GM23338 (cell line): ENCODE data around the gene RHO. TPM values are rescaled to one million over a fixed set of nuclear protein-coding genes. Genes with fewer than 3 reads are reported as not detected.

ENCODE experiments used
- ATAC-seq: fragments of 200-7000 bp; cut with Tn5 transposase; 3 replicates; pipeline ENCODE4 v1.9.1; 2020
- DNase-seq: peaks from one replicate; pipeline ENCODE4 v3.0.0-alpha.2; 2015; ENCODE audit warnings: low spot score
- H2AFZ ChIP-seq: fragments of 200-600 bp; sonication (generic); 2 replicates; pipeline ENCODE4 v1.8.0; 2016; ENCODE audit warnings: antibody characterized with exemption, mild to moderate bottlenecking, moderate library complexity
- H3F3A ChIP-seq: fragments of 200-600 bp; sonication (generic); replicated peaks from 2 replicates; pipeline ENCODE4 v1.8.0; 2017; ENCODE audit warnings: antibody characterized with exemption, mixed run types, low read depth
- H3K27ac ChIP-seq: fragments of 200-600 bp; sonication (generic); 2 replicates; pipeline ENCODE4 v1.6.1; 2016; ENCODE audit warnings: low read depth
- H3K27me3 ChIP-seq: fragments of 200-600 bp; sonication (generic); 2 replicates; pipeline ENCODE4 v1.8.0; 2016; ENCODE audit warnings: mild to moderate bottlenecking, mixed run types, moderate library complexity; ENCODE audit not compliant: insufficient read depth
- H3K36me3 ChIP-seq: fragments of 200-600 bp; sonication (generic); 2 replicates; pipeline ENCODE4 v1.8.0; 2016; ENCODE audit warnings: mild to moderate bottlenecking; ENCODE audit not compliant: insufficient read depth
- H3K4me1 ChIP-seq: fragments of 200-600 bp; sonication (generic); 2 replicates; pipeline ENCODE4 v1.8.0; 2016; ENCODE audit warnings: mild to moderate bottlenecking, moderate library complexity; ENCODE audit not compliant: insufficient read depth
- H3K4me2 ChIP-seq: fragments of 200-600 bp; sonication (generic); 2 replicates; pipeline ENCODE4 v1.7.1; 2017; ENCODE audit warnings: mixed run types
- H3K4me3 ChIP-seq: fragments of 200-600 bp; sonication (generic); 2 replicates; pipeline ENCODE4 v1.6.1; 2016; ENCODE audit warnings: mixed run types
- H3K79me2 ChIP-seq: fragments of 200-600 bp; sonication (generic); replicated peaks from 2 replicates; pipeline ENCODE4 v1.8.0; 2017; ENCODE audit warnings: mild to moderate bottlenecking; ENCODE audit not compliant: insufficient read depth
- H3K9me2 ChIP-seq: fragments of 200-600 bp; sonication (generic); 2 replicates; pipeline ENCODE4 v1.8.0; 2017; ENCODE audit not compliant: insufficient read depth
- H4K20me1 ChIP-seq: fragments of 200-600 bp; sonication (generic); replicated peaks from 2 replicates; pipeline ENCODE4 v1.8.0; 2017; ENCODE audit warnings: mild to moderate bottlenecking; ENCODE audit not compliant: insufficient read depth
- H3K27ac Mint-ChIP-seq: 2 replicates; pipeline ENCODE4 v1.8.0; 2020; ENCODE audit warnings: inconsistent platforms, mild to moderate bottlenecking, moderate library complexity, mixed read lengths
- H3K27me3 Mint-ChIP-seq: 3 replicates; pipeline ENCODE4 v1.8.0; 2022; ENCODE audit warnings: low read depth, mild to moderate bottlenecking, moderate library complexity, mixed read lengths, inconsistent platforms; ENCODE audit not compliant: insufficient read depth, poor library complexity
- H3K36me3 Mint-ChIP-seq: 3 replicates; pipeline ENCODE4 v1.8.0; 2021; ENCODE audit warnings: low read depth, mild to moderate bottlenecking, inconsistent platforms, moderate library complexity, mixed read lengths
- H3K4me1 Mint-ChIP-seq: 3 replicates; pipeline ENCODE4 v1.8.0; 2020; ENCODE audit warnings: mild to moderate bottlenecking, inconsistent platforms, mixed read lengths
- H3K4me3 Mint-ChIP-seq: 3 replicates; pipeline ENCODE4 v1.8.0; 2021; ENCODE audit warnings: moderate library complexity, mild to moderate bottlenecking, inconsistent platforms, mixed read lengths
- H3K9me3 Mint-ChIP-seq: 3 replicates; pipeline ENCODE4 v1.8.0; 2020; ENCODE audit warnings: moderate library complexity, mild to moderate bottlenecking, inconsistent platforms, mixed read lengths
- CREB1 ChIP-seq: fragments of 250-450 bp; sonication (Bioruptor Pico); IDR thresholded peaks from 2 replicates; pipeline ENCODE4 v1.5.0; 2020; ENCODE audit warnings: low read depth, mild to moderate bottlenecking, moderate library complexity
- EZH2 ChIP-seq: fragments of 200-600 bp; sonication (generic); IDR thresholded peaks from one replicate; pipeline ENCODE4 v1.8.0; 2017; ENCODE audit warnings: antibody characterized with exemption, mild to moderate bottlenecking, low read depth; ENCODE audit not compliant: unreplicated experiment
- EZH2phosphoT487 ChIP-seq: fragments of 200-600 bp; sonication (generic); IDR thresholded peaks from one replicate; pipeline ENCODE4 v1.8.1; 2018; ENCODE audit warnings: antibody characterized with exemption; ENCODE audit not compliant: unreplicated experiment
- JUNB ChIP-seq: IDR thresholded peaks from one replicate; pipeline ENCODE4 v1.6.1; 2016; ENCODE audit warnings: antibody characterized with exemption; ENCODE audit not compliant: unreplicated experiment
- NANOG ChIP-seq: IDR thresholded peaks from 2 replicates; pipeline ENCODE4 v1.6.1; 2016; ENCODE audit warnings: antibody characterized with exemption, borderline replicate concordance
- POLR2AphosphoS5 ChIP-seq: IDR thresholded peaks from 2 replicates; pipeline ENCODE4 v1.6.1; 2016; ENCODE audit warnings: antibody characterized with exemption, low read depth
- REST ChIP-seq: IDR thresholded peaks from one replicate; pipeline ENCODE4 v1.6.1; 2018; ENCODE audit warnings: antibody characterized with exemption; ENCODE audit not compliant: unreplicated experiment
- STAT1 ChIP-seq: IDR thresholded peaks from one replicate; pipeline ENCODE4 v1.6.1; 2016; ENCODE audit warnings: antibody characterized with exemption; ENCODE audit not compliant: unreplicated experiment
- ZNF114 ChIP-seq: fragments of 250-450 bp; sonication (Bioruptor Pico); IDR thresholded peaks from 2 replicates; pipeline ENCODE4 v1.5.0; 2020; ENCODE audit warnings: mild to moderate bottlenecking, moderate library complexity
- ZNF331 ChIP-seq: fragments of 250-450 bp; sonication (Bioruptor Pico); IDR thresholded peaks from 2 replicates; pipeline ENCODE4 v1.5.0; 2020; ENCODE audit warnings: low read depth, mild to moderate bottlenecking, moderate library complexity
- ZNF462 ChIP-seq: fragments of 250-450 bp; sonication (Bioruptor Pico); IDR thresholded peaks from 2 replicates; pipeline ENCODE4 v1.5.0; 2020; ENCODE audit warnings: mild to moderate bottlenecking, moderate library complexity
- polyA plus RNA-seq: library from polyadenylated mRNA; unstranded; fragments of >200 nt; fragmentation: Nextera tagmentation; extraction: Ambion mirVana; gene quantifications from 2 replicates; pipeline ENCODE4 v1.2.1, GENCODE V29; 2016
- total RNA-seq: library from RNA; depleted of rRNA; stranded (reverse); fragments of >200 nt; shearing (Covaris generic); gene quantifications from 2 replicates; pipeline ENCODE4 v1.2.3, GENCODE V29; 2014
- TF ChIP-seq, protein P1 (sequence below): IDR thresholded peaks from 2 replicates; pipeline ENCODE4 v1.6.1; 2016; ENCODE audit warnings: antibody characterized with exemption
- TF ChIP-seq, protein P2 (sequence below), 2 experiments: fragments of 200-600 bp in 1 of 2; sonication (generic) in 1 of 2; conservative IDR thresholded peaks; 2 replicates each; pipeline versions ENCODE4 v1.5.1 to v1.6.1; 2016 to 2017; ENCODE audit warnings: antibody characterized with exemption in 2 of 2, low read depth in 2 of 2, mild to moderate bottlenecking in 2 of 2, moderate library complexity in 1 of 2

The RHO gene
- total and polyA plus RNA-seq, 2 experiments from 2014 or later: not detected

- Mint-ChIP-seq H3K27ac (no peak overlapping the region), H3K9me3 (no peaks in the 10 kb centered on the region), H3K36me3 (no peaks in the 10 kb centered on the region), H3K4me1 (peaks cover 20% of the 10 kb centered on the region), H3K27me3 (peaks cover 10% of the 10 kb centered on the region), H3K4me3 (no peak overlapping the region)
- no peaks in the 10 kb centered on the region for H3K9me2 ChIP-seq
- no peaks in the 10 kb centered on the region for H3K79me2 ChIP-seq
- no peaks in the 10 kb centered on the region for H3K27me3 ChIP-seq
- no peak overlapping the region for H2AFZ ChIP-seq
- H4K20me1 ChIP-seq: no peaks in the 10 kb centered on the region
- 0 out of 2 replicates have a peak, but pooled peaks cover 13% of the 10 kb centered on the region for H3K4me1 ChIP-seq
- no peaks in the 10 kb centered on the region for H3K36me3 ChIP-seq
- no peak overlapping the region for H3K27ac ChIP-seq
- no peak for DNase-seq
- H3F3A ChIP-seq: no peaks in the 10 kb centered on the region
- no peak for ATAC-seq
- TF ChIP-seq REST: no peak
- TF ChIP-seq, protein P1, sequence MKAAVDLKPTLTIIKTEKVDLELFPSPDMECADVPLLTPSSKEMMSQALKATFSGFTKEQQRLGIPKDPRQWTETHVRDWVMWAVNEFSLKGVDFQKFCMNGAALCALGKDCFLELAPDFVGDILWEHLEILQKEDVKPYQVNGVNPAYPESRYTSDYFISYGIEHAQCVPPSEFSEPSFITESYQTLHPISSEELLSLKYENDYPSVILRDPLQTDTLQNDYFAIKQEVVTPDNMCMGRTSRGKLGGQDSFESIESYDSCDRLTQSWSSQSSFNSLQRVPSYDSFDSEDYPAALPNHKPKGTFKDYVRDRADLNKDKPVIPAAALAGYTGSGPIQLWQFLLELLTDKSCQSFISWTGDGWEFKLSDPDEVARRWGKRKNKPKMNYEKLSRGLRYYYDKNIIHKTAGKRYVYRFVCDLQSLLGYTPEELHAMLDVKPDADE: no peak
- no peak for TF ChIP-seq ZNF331
- TF ChIP-seq STAT1: no peak
- no peak for TF ChIP-seq NANOG
- no peak for TF ChIP-seq EZH2
- TF ChIP-seq JUNB: no peak
- TF ChIP-seq EZH2phosphoT487: no peak
- no peak for TF ChIP-seq ZNF462 (CRISPR knock-in tag)
- no peak for TF ChIP-seq ZNF114
- TF ChIP-seq CREB1 (CRISPR knock-in tag): no peak
- TF ChIP-seq POLR2AphosphoS5: no peak
- TF ChIP-seq, protein P2, sequence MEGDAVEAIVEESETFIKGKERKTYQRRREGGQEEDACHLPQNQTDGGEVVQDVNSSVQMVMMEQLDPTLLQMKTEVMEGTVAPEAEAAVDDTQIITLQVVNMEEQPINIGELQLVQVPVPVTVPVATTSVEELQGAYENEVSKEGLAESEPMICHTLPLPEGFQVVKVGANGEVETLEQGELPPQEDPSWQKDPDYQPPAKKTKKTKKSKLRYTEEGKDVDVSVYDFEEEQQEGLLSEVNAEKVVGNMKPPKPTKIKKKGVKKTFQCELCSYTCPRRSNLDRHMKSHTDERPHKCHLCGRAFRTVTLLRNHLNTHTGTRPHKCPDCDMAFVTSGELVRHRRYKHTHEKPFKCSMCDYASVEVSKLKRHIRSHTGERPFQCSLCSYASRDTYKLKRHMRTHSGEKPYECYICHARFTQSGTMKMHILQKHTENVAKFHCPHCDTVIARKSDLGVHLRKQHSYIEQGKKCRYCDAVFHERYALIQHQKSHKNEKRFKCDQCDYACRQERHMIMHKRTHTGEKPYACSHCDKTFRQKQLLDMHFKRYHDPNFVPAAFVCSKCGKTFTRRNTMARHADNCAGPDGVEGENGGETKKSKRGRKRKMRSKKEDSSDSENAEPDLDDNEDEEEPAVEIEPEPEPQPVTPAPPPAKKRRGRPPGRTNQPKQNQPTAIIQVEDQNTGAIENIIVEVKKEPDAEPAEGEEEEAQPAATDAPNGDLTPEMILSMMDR (conservative IDR thresholded peaks at IDR 0.05; ENCODE audit: low read depth in 2 of 2): no peak
- H3K4me2 ChIP-seq: no peak overlapping the region
- no peak overlapping the region for H3K4me3 ChIP-seq
Observed at GRCh38 chr3:129542747-129543146, 14.3 kb downstream of the RHO start.
